OCI-LY1 (cell line): ENCODE results near the gene CEP19.

Source experiments
- CTCF ChIP-seq: fragments of 200-600 bp; sonication (generic), shearing (Covaris generic); IDR thresholded peaks from 2 replicates; pipeline ENCODE4 v1.5.1; 2017; ENCODE audit warnings: mild to moderate bottlenecking, antibody characterized with exemption, low read length, moderate library complexity, mixed read lengths
- EZH2 ChIP-seq: fragments of 200-600 bp; sonication (generic), shearing (Covaris generic); IDR thresholded peaks from 2 replicates; pipeline ENCODE4 v1.8.0; 2017; ENCODE audit warnings: borderline replicate concordance, mixed run types, mild to moderate bottlenecking, antibody characterized with exemption, low read length, moderate library complexity, mixed read lengths

- no peak for TF ChIP-seq EZH2
- no peak for TF ChIP-seq CTCF
Observed at GRCh38 chr3:196736670-196737374, 24.8 kb upstream of the CEP19 start.
